ENCODE measurements around the gene CTBP1.

DNA sequence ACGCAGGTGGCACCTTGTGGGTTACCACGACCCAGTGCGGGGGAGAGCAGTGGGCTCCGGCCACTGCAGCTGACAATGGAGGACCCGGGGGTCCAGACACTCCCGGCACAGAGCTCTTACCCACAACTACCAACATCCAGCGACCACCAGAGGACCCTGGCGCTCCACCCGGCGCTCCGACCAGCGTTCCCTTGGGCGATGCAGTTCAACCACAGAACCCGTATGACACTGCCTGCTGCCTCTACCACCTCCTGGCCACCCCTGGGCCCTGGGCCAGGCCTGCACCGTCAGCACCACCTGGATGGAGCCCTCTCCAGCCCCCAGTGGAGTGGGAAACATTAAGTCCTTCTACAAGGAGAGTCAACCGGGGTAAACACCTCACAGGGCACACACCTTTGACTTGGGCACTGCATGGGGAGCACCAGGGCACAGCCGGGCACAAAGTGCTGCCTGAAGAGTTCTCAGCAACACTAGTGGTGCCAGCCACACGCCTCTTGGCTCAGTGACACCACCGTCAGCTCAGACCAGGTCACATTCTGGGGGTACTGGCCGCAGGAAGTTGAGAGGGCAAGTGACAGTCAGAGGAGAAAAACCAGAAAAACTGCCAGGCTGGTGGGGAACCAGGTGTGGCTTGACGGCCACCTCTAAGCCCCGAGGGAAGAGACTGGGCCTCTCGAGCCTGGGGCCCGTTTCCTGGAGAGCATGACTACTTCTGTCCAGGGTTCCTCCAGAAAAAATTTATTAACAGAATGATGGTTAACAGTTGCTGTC lies 2.6 kb downstream of the CTBP1 start:
- TF ChIP-seq, protein P1, sequence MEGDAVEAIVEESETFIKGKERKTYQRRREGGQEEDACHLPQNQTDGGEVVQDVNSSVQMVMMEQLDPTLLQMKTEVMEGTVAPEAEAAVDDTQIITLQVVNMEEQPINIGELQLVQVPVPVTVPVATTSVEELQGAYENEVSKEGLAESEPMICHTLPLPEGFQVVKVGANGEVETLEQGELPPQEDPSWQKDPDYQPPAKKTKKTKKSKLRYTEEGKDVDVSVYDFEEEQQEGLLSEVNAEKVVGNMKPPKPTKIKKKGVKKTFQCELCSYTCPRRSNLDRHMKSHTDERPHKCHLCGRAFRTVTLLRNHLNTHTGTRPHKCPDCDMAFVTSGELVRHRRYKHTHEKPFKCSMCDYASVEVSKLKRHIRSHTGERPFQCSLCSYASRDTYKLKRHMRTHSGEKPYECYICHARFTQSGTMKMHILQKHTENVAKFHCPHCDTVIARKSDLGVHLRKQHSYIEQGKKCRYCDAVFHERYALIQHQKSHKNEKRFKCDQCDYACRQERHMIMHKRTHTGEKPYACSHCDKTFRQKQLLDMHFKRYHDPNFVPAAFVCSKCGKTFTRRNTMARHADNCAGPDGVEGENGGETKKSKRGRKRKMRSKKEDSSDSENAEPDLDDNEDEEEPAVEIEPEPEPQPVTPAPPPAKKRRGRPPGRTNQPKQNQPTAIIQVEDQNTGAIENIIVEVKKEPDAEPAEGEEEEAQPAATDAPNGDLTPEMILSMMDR (conservative IDR thresholded peaks at IDR 0.05; ENCODE audit: low read depth, low read length) = no peak
- no peak for TF ChIP-seq EZH2 (IDR thresholded peaks at IDR 0.05; ENCODE audit: low read length, unreplicated experiment)

Measured in PC-3 (cell line).